ENCODE results near the gene STK24. TPM values are rescaled to one million over a fixed set of nuclear protein-coding genes. Genes with fewer than 3 reads are reported as not detected.

Gene STK24
- total and polyA plus RNA-seq, 2 donors (not counting 1 experiment from before 2014, with no cell fraction given) = 53.2 to 73.1 TPM

DNA sequence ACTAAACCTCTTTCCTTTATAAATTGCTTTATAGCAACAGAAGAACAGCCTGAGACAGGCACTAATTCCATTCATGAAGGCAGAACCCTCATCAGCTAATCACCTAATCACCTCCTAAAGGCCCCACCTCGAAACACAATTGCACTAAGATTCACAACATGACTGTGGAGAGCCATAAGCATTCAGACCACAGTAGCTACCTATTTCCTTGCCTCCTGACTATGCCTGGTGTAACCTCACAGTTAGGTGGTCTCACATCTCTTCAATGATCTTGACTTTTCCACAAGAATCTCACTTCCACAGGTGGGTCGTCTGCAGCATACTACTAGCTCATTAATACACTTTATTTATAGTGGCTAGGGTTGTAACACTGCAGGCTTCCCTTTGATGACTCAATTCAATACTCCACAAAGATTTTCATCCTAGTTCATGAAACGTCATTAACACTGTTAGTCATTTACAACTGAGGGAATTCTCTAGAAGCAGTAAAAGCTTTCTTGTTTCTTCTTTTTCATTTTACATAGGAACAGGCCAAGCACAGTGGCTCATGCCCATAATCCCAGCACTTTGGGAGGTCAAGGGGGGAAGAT is 27.1 kb downstream of the STK24 start:
- Histone ChIP-seq H3K9ac (ENCODE audit: insufficient read depth, low read length) (no peak overlapping the region), H3K27me3 (ENCODE audit: control insufficient read depth, insufficient read depth, low read length) (no peaks in the 10 kb centered on the region), H3K36me3 (ENCODE audit: control insufficient read depth, insufficient read depth, low read length) (no peaks in the 10 kb centered on the region), H3K4me1 (ENCODE audit: control insufficient read depth, extremely low read depth, insufficient read depth, low read length) (peaks cover 28% of the 10 kb centered on the region), H2AFZ (ENCODE audit: low read length) (no peak overlapping the region), H3K9me3 (ENCODE audit: control insufficient read depth, insufficient read depth, low read depth, low read length) (no peaks in the 10 kb centered on the region), H3K4me2 (ENCODE audit: extremely low read depth, insufficient read depth, low read length) (no peak overlapping the region), H3K27ac (ENCODE audit: insufficient read depth, low read length) (peak overlapping the region; percentile 64), H4K20me1 (ENCODE audit: control insufficient read depth, extremely low read depth, insufficient read depth, low read length) (no peaks in the 10 kb centered on the region), H3K79me2 (ENCODE audit: control insufficient read depth, insufficient read depth, low read length) (peaks cover 72% of the 10 kb centered on the region), H3K4me3 (replicated peaks in 1 of 4; ENCODE audit: control extremely low read depth in 1 of 4, insufficient read depth in 1 of 4, low read depth in 3 of 4, low read length in 4 of 4) (no peak overlapping the region)
- no peak for TF ChIP-seq EZH2 (IDR thresholded peaks at IDR 0.05; ENCODE audit: low read length, missing control alignments)
- TF ChIP-seq CTCF (conservative IDR thresholded peaks at IDR 0.05 in 1 of 2, IDR thresholded peaks at IDR 0.05 in 1 of 2; ENCODE audit: low read depth in 1 of 2, low read length in 2 of 2) = no peak
- DNase-seq (ENCODE audit: low read depth in 2 of 2) = peak in 1 of 2 donors; percentile 66

DNA sequence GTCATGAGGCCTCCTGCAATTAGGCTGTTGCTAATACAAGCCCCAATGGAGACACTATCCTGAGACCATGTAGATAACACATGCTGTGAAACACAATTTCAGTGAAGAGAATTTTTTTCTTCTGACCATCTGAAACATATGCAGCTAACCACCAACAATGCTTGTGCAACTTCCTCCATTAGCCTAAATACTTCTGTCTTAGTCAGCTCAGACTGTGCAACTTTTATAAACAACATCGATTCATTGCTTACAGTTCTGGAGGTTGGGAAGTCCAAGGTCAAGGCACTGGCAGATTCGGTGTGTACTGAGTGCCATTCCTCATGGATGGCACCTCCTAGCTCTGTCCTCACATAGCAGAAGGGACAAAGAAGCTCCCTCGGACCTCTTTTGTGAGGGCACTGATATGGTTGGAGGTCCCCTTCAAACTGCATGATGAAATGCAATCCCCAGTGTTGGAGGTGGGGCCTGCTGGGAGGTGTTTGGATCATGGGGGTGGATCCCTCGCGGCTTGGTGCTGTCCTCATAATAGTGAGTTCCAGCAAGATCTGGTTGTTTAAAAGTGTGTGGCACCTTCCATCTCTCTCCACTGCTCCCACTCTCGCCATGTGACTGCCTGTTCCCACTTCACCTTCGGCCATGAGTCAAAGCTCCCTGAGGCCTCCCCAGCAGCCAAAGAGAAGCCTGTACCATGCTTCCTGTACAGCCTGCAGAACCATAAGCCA is 27.7 kb downstream of the STK24 start:
- Histone ChIP-seq H2AFZ (ENCODE audit: low read length) (no peak overlapping the region), H3K9me3 (ENCODE audit: control insufficient read depth, insufficient read depth, low read depth, low read length) (no peaks in the 10 kb centered on the region), H4K20me1 (ENCODE audit: control insufficient read depth, extremely low read depth, insufficient read depth, low read length) (no peaks in the 10 kb centered on the region), H3K4me2 (ENCODE audit: extremely low read depth, insufficient read depth, low read length) (peak overlapping the region; percentile 48), H3K36me3 (ENCODE audit: control insufficient read depth, insufficient read depth, low read length) (no peaks in the 10 kb centered on the region), H3K27ac (ENCODE audit: insufficient read depth, low read length) (peak overlapping the region; percentile 66), H3K27me3 (ENCODE audit: control insufficient read depth, insufficient read depth, low read length) (no peaks in the 10 kb centered on the region), H3K9ac (ENCODE audit: insufficient read depth, low read length) (no peak overlapping the region), H3K4me3 (replicated peaks in 1 of 4; ENCODE audit: control extremely low read depth in 1 of 4, insufficient read depth in 1 of 4, low read depth in 3 of 4, low read length in 4 of 4) (no peak overlapping the region), H3K4me1 (ENCODE audit: control insufficient read depth, extremely low read depth, insufficient read depth, low read length) (peaks cover 32% of the 10 kb centered on the region), H3K79me2 (ENCODE audit: control insufficient read depth, insufficient read depth, low read length) (peaks cover 76% of the 10 kb centered on the region)
- peak; percentile 89 to 98 for DNase-seq (ENCODE audit: low read depth in 2 of 2)
- TF ChIP-seq EZH2 (IDR thresholded peaks at IDR 0.05; ENCODE audit: low read length, missing control alignments) = no peak

- Histone ChIP-seq H3K9me3 (ENCODE audit: control insufficient read depth, insufficient read depth, low read depth, low read length) (no peaks in the 10 kb centered on the region), H3K9ac (ENCODE audit: insufficient read depth, low read length) (no peak overlapping the region), H3K79me2 (ENCODE audit: control insufficient read depth, insufficient read depth, low read length) (peaks cover 76% of the 10 kb centered on the region), H2AFZ (ENCODE audit: low read length) (no peak overlapping the region), H3K4me3 (replicated peaks in 1 of 4; ENCODE audit: control extremely low read depth in 1 of 4, insufficient read depth in 1 of 4, low read depth in 3 of 4, low read length in 4 of 4) (no peak overlapping the region), H3K27ac (ENCODE audit: insufficient read depth, low read length) (peak overlapping the region; percentile 66), H3K4me2 (ENCODE audit: extremely low read depth, insufficient read depth, low read length) (no peak overlapping the region), H4K20me1 (ENCODE audit: control insufficient read depth, extremely low read depth, insufficient read depth, low read length) (no peaks in the 10 kb centered on the region), H3K4me1 (ENCODE audit: control insufficient read depth, extremely low read depth, insufficient read depth, low read length) (peaks cover 40% of the 10 kb centered on the region), H3K36me3 (ENCODE audit: control insufficient read depth, insufficient read depth, low read length) (no peaks in the 10 kb centered on the region), H3K27me3 (ENCODE audit: control insufficient read depth, insufficient read depth, low read length) (no peaks in the 10 kb centered on the region)
- DNase-seq (ENCODE audit: low read depth in 2 of 2) = no peak
- TF ChIP-seq CTCF (conservative IDR thresholded peaks at IDR 0.05 in 1 of 2, IDR thresholded peaks at IDR 0.05 in 1 of 2; ENCODE audit: low read depth in 1 of 2, low read length in 2 of 2) (no peak), EZH2 (IDR thresholded peaks at IDR 0.05; ENCODE audit: low read length, missing control alignments) (no peak)
Measured at GRCh38 chr13:98548230-98548629, 28.7 kb downstream of the STK24 start.
